NCI-H187 (cell line): ENCODE data around the gene TYMP.
"Not testable (repeated sequence)": the region's sequence is repeated elsewhere in the genome, so short reads cannot be mapped to it uniquely, and the experiment has no call there.

Source experiments
- DNase-seq, 2 experiments: peaks; one replicate each; lab custom pipeline; 2025; lab: John Stamatoyannopoulos, UW

TYMP gene

GRCh38 chr22:50562523-50563412, 33.0 kb upstream of the TYMP start, which contains the start of gene SYCE3:
Gene SYCE3, minus strand, starts transcription at chr22:50562919. Its CDS starts 6,514 bp downstream, at chr22:50556405.
- peak; percentile 12 to 68 for DNase-seq

DNA sequence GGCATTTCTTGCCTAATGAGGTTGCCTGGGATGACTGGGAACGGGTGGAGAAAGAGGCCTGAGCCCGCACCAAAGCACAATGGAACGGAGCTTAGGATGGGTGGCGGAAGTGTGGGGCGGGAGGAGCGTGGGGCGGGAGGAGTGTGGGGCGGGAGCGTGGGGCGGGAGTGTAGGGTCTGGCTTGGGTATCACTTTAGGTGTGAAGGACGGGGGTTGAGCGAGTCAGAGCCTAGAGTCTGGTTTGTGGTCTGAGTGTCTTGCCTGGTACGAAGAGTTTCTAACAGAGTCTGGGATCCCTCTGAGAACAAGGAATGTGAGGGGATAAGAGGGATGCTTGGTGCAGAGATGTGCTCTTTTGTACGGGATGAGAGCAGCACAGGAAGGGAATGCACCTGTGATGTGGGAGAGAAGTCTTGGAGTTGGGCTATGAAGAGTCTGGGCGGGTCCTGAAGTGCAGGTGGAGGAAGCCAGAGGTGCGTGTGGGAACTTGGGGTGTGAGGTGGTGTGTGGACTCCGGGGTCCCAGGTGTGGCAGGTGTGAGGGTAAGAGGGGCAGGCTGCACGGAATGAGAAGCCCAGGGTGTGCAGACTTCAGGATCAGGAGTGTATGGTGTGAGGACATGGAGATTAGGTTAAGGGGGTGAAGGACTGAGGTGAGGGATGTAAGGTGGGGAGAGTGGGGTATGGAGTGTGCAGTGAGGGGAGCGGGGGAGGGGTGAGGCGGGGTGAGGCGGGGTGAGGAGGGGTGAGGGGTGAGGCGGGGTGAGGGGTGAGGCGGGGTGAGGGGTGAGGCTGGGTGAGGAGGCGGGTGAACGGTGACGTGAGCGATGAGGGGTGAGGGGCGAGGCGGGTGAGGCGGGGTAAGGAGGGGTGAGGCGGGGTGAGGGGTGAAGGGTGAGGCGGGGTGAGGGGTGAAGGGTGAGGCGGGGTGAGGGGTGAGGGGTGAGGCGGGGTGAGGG, 31.9 kb upstream of the TYMP start:
- DNase-seq, result no peak

GRCh38 chr22:50560034-50560433, 30.2 kb upstream of the TYMP start:
- no peak for DNase-seq

DNA sequence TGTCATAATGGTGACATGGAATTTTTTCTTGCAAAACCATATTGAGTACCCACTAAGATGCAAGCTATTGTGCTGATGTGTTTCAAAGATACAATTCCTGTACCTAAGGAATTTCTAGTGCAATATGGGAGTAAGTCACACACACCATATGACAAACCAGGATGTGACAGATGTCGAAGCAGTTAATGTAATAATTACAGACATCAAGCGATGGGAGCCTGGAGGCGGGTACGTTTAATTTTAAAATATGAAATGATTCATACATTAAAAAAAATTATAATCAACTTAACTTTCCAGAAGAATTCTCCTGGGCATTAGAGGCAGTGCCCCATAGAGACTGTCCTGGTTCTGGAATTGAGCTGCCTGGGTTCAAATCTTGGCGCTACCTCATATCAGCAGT, 26.9 kb upstream of the TYMP start:
- DNase-seq, result no peak

- DNase-seq, result no peak
Observed at GRCh38 chr22:50553310-50553709, 23.5 kb upstream of the TYMP start.

- DNase-seq, result no peak
Observed at GRCh38 chr22:50551160-50551752, 21.4 kb upstream of the TYMP start.

- no peak for DNase-seq
Observed at GRCh38 chr22:50550395-50550794, 20.6 kb upstream of the TYMP start.

- DNase-seq, result no peak
Observed at GRCh38 chr22:50548921-50549790, 19.3 kb upstream of the TYMP start.

GRCh38 chr22:50548040-50548920, 18.5 kb upstream of the TYMP start:
- DNase-seq, result no peak

GRCh38 chr22:50547263-50547985, 17.6 kb upstream of the TYMP start:
- no peak for DNase-seq

GRCh38 chr22:50546326-50547262, 16.8 kb upstream of the TYMP start:
- DNase-seq, result no peak

DNA sequence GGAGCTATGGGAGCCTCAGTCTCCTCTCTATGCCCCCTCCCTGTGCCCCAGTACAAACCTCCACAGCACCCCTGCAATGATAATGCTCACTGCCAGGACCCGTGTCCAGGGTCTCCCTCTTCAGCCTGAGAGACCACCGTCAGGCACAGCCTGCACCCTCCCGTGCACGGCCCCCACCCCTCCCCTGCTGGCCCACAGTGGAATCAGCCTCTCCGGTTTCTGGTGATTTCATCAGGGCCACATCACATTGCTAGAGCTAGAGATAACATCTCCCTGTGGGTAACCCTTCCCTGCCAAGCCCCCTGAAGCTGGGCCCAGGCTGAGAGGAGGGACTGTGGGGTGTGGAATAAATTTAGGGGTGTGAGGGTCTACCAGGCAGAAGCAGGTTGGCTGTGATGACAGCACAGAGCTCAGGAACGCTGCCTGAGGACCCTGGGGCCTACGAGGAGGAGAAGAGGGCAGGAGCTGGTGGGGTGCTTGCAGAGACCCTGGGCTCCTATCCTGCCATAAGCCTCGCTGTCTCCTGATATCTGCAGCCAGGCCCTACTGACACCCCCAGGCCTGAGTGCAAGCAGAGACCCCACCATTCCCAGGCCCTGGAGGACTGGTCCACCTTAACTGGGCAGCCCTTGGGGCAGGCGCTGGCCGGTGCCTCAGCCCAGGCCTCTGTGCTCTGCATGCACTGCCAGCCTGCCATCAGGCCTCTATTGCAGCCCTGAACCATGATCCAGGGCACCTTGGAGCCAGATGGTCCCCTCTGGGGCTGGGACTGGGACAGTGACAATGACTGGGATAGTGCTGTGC, 15.9 kb upstream of the TYMP start, which contains the start of gene KLHDC7B:
Gene KLHDC7B (plus strand): TSS at position 378 of the 804 bp plus-strand sequence. CDS start 345 bp downstream, at position 723.
- DNase-seq, result no peak

DNA sequence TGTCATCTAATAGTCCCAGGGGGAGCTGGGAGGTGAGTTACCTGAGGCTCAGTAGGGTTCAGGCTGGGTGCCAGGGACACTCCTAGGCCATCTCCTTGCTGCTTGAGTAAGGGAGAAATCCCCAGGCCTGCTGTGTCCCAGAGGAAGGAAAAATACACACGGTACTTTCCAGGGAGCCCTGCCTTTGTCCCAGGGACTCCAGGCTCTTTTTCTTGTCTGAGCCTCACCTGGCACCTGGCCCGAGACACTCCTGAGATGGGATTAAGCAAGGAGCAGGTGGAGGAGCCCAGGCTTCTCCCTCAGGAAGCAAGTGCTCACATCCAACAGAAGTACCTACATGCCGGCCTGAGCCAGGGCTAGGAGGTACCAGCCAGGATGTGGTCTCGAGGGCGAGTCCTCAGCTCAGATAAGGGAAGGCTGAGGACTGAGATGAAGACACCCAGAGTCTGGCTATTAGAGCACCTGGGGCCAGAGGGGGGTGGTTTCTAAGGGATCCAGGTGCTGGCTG, 15.0 kb upstream of the TYMP start:
- no peak for DNase-seq

DNA sequence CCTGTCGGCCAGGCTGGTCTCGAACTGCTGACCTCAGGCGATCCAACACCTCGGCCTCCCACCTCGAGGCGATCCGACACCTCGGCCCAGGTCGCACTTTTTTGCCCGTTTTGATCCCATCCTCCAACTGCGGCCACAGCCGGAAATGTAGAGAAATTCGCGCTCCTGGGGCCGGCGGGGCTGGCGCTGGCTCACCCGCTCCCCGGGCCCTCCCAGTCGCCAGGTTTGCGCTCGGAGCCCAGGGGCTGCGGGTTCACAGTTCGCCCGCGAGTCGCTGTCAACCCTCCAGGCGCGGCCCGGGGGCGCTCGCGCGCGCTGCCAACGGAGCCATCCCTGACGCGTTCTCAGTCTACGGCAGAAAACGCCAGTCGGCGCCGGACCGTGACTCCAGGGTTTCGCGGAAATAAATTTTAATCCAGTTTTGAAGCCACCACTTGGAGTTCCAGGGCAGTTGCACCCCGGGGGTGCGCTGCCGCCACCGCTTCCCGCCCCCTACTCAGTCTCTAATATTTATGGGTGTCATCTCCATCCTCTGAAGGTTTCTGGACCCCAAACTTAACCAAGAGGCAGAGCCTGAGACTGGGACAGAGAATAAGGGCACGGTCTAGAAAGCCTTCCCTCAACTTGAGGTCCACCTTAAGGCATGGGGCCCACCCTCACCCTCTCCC, 14.4 kb upstream of the TYMP start:
- DNase-seq, result no peak

- no peak for DNase-seq
Observed at GRCh38 chr22:50542416-50542927, 12.7 kb upstream of the TYMP start.

DNA sequence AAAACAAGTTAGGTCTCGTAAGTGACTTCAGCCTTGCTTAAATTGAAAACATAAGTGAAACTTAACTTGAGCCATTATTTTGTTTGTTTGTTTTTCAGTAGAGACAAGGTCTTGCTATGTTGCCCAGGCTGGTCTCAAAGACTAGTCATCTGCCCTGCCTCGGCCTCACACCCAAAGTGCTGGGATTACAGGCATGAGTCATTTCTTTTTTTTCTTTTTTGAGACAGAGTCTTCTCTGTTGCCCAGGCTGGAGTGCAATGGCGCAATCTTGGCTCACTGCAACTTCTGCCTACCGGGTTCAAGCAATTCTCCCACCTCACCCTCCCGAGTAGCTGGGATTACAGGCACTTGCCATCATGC, 11.8 kb upstream of the TYMP start:
- not testable (repeated sequence) for DNase-seq
